HCT116 (cell line): ENCODE data around the gene GABPB1. TPM values are rescaled to one million over a fixed set of nuclear protein-coding genes. Genes with fewer than 3 reads are reported as not detected.

Source experiments
- ATAC-seq: fragments of 200-7000 bp; cut with Tn5 transposase; 2 replicates; pipeline ENCODE4 v1.9.1; 2020; ENCODE audit warnings: mild to moderate bottlenecking, moderate library complexity
- BruUV-seq: library from RNA; stranded (reverse); fragments of 400-500 nt; replicated peaks from 2 replicates; lab custom pipeline; 2021; lab: Mats Ljungman, UMichigan
- CTCF ChIA-PET: fragments of 300-600 bp; sonication (Branson Sonifier 250); formaldehyde crosslinking; loops from one replicate; lab custom pipeline; 2021; ENCODE audit warnings: antibody characterized with exemption; lab: Charles Lee
- POLR2A ChIA-PET: fragments of 300-600, 350-600 bp; sonication (Branson Sonifier 250); formaldehyde crosslinking; loops from one replicate; lab custom pipeline; 2021; ENCODE audit warnings: antibody characterized with exemption; lab: Charles Lee
- RAD21 ChIA-PET, 2 experiments: fragments of 300-600 bp; sonication (Branson Sonifier 250); formaldehyde crosslinking; loops; one replicate each; lab custom pipeline; 2023; ENCODE audit warnings: low total read pairs in 2 of 2; ENCODE audit not compliant: uncharacterized antibody in 2 of 2, unreplicated experiment in 2 of 2, low non-redundant PET in 1 of 2; lab: Charles Lee
- DNase-seq: peaks from one replicate; pipeline ENCODE4 v3.0.0-alpha.2; 2010; ENCODE audit warnings: low read depth, low spot score
- H2AFZ ChIP-seq: fragments of 200-600 bp; shearing (Covaris generic), sonication (generic); 2 replicates; pipeline ENCODE4 v1.6.1; 2017; ENCODE audit warnings: low read depth, mixed run types, mixed read lengths, antibody characterized with exemption, low read length; ENCODE audit not compliant: poor library complexity, severe bottlenecking
- H3K27ac ChIP-seq: 2 replicates; pipeline ENCODE4 v1.5.1; 2012; ENCODE audit warnings: low read depth, low read length
- H3K27me3 ChIP-seq: fragments of 200-600 bp; sonication (generic); 2 replicates; pipeline ENCODE4 v1.6.1; 2016; ENCODE audit warnings: mixed run types, low read length, mixed read lengths; ENCODE audit not compliant: insufficient read depth
- H3K36me3 ChIP-seq, 2 experiments: fragments of 200-500 bp in 1 of 2; fragments of 200-600 bp in 1 of 2; sonication (Bioruptor generic) in 1 of 2; sonication (generic) in 1 of 2; 2 replicates each; pipeline versions ENCODE4 v1.5.1 to v1.6.1; 2014 to 2016; ENCODE audit warnings: low read length in 2 of 2, inconsistent platforms in 1 of 2, mixed read lengths in 1 of 2, mixed run types in 1 of 2; ENCODE audit not compliant: insufficient read depth in 2 of 2, control insufficient read depth in 1 of 2
- H3K4me1 ChIP-seq, 2 experiments: fragments of 200-600 bp in 1 of 2; sonication (generic) in 1 of 2; 2 replicates each; pipeline versions ENCODE4 v1.5.1 to v1.6.1; 2012 to 2017; ENCODE audit warnings: low read length in 2 of 2, inconsistent platforms in 1 of 2, mild to moderate bottlenecking in 1 of 2, mixed read lengths in 1 of 2, mixed run types in 1 of 2, moderate library complexity in 1 of 2; ENCODE audit not compliant: insufficient read depth in 2 of 2, control insufficient read depth in 1 of 2
- H3K4me2 ChIP-seq: fragments of 200-600 bp; sonication (generic); 2 replicates; pipeline ENCODE4 v1.6.1; 2017; ENCODE audit warnings: mixed run types, low read length, mixed read lengths
- H3K4me3 ChIP-seq, 2 experiments: fragments of 200-600 bp in 1 of 2; sonication (generic) in 1 of 2; replicated peaks in 1 of 2; 2 replicates each; pipeline ENCODE4 v1.5.1; 2011 to 2016; ENCODE audit warnings: low read length in 2 of 2, control low read depth in 1 of 2, low read depth in 1 of 2, mild to moderate bottlenecking in 1 of 2, mixed read lengths in 1 of 2, mixed run types in 1 of 2
- H3K79me2 ChIP-seq: fragments of 200-600 bp; sonication (generic); 2 replicates; pipeline ENCODE4 v1.6.1; 2017; ENCODE audit warnings: mild to moderate bottlenecking, mixed run types, low read length, moderate library complexity, mixed read lengths; ENCODE audit not compliant: insufficient read depth
- H3K9ac ChIP-seq: fragments of 200-600 bp; sonication (generic); 2 replicates; pipeline ENCODE4 v1.6.1; 2016; ENCODE audit warnings: low read length, mixed read lengths
- H3K9me2 ChIP-seq: fragments of 200-600 bp; sonication (generic), shearing (Covaris generic); 2 replicates; pipeline ENCODE4 v1.6.1; 2017; ENCODE audit warnings: mixed run types, mild to moderate bottlenecking, moderate library complexity; ENCODE audit not compliant: insufficient read depth
- H3K9me3 ChIP-seq, 2 experiments: fragments of 200-500 bp in 1 of 2; fragments of 200-600 bp in 1 of 2; sonication (Bioruptor generic) in 1 of 2; sonication (generic) in 1 of 2; 2 replicates each; pipeline ENCODE4 v1.6.1; 2014 to 2017; ENCODE audit warnings: low read length in 2 of 2, mixed read lengths in 2 of 2, inconsistent platforms in 1 of 2, low read depth in 1 of 2, mild to moderate bottlenecking in 1 of 2, mixed run types in 1 of 2, moderate library complexity in 1 of 2; ENCODE audit not compliant: control insufficient read depth in 1 of 2, insufficient read depth in 1 of 2
- H4K20me1 ChIP-seq: fragments of 200-600 bp; sonication (generic), shearing (Covaris generic); 2 replicates; pipeline ENCODE4 v1.6.1; 2017; ENCODE audit warnings: mixed run types, mild to moderate bottlenecking, moderate library complexity; ENCODE audit not compliant: insufficient read depth
- CTCF ChIP-seq, 3 experiments: fragments of 200-600 bp in 1 of 3; sonication (generic) in 1 of 3; IDR thresholded peaks in 2 of 3; conservative IDR thresholded peaks in 1 of 3; 2 replicates each; pipeline ENCODE4 v1.5.1; 2012 to 2017; ENCODE audit warnings: low read depth in 2 of 3, low read length in 2 of 3, antibody characterized with exemption in 1 of 3, borderline replicate concordance in 1 of 3, control low read depth in 1 of 3, mild to moderate bottlenecking in 1 of 3, mixed read lengths in 1 of 3, mixed run types in 1 of 3, moderate library complexity in 1 of 3; ENCODE audit not compliant: insufficient read depth in 1 of 3
- JUND ChIP-seq: IDR thresholded peaks from 2 replicates; pipeline ENCODE4 v1.6.1; 2012
- POLR2A ChIP-seq: IDR thresholded peaks from 2 replicates; pipeline ENCODE4 v1.7.0; 2011; ENCODE audit warnings: borderline replicate concordance; ENCODE audit not compliant: insufficient read depth, insufficient read length; ENCODE audit errors: extremely low read depth
- RAD21 ChIP-seq: IDR thresholded peaks from 2 replicates; pipeline ENCODE4 v1.6.1; 2012; ENCODE audit warnings: low read depth, mild to moderate bottlenecking
- SIN3A ChIP-seq: IDR thresholded peaks from 2 replicates; pipeline ENCODE4 v1.6.1; 2012; ENCODE audit warnings: low read depth
- SP1 ChIP-seq: IDR thresholded peaks from 2 replicates; pipeline ENCODE4 v1.6.1; 2012; ENCODE audit warnings: low read depth
- TCF7L2 ChIP-seq: IDR thresholded peaks from 2 replicates; pipeline ENCODE4 v1.7.0; 2011; ENCODE audit warnings: borderline replicate concordance, inconsistent platforms; ENCODE audit not compliant: insufficient read depth, insufficient read length; ENCODE audit errors: extremely low read depth
- ZNF274 ChIP-seq: fragments of 200-500 bp; sonication (Bioruptor generic); IDR thresholded peaks from 2 replicates; pipeline ENCODE4 v1.6.1; 2014; ENCODE audit warnings: mild to moderate bottlenecking, low read depth, low read length, inconsistent platforms
- intact Hi-C: fragments of 100-400 bp; cut with micrococcal nuclease; formaldehyde crosslinking; loops from 2 replicates; pipeline ENCODE4 v1.10.0; 2022
- total RNA-seq: library from RNA; stranded (reverse); gene quantifications from one replicate; pipeline ENCODE4 v1.2.1, GENCODE V29; 2021; ENCODE audit not compliant: unreplicated experiment

The GABPB1 gene
- total RNA-seq, 1 experiment from 2014 or later: 20.1 TPM

- peaks cover 0 to 7% of the 10 kb centered on the region in 2 experiments; a peak in 1 of 4 replicates for H3K4me1 ChIP-seq
- H3K9me3 ChIP-seq: no peaks in the 10 kb centered on the region
- BruUV-seq: no TSS peak
- ChIA-PET CTCF (no interaction called here), POLR2A (no interaction called here), RAD21 (no interaction called here)
- H2AFZ ChIP-seq: no peak overlapping the region
- no peak for ATAC-seq
- no peak overlapping the region for H3K4me3 ChIP-seq
- H3K27me3 ChIP-seq: peaks cover 6% of the 10 kb centered on the region; the same call in 1 of the 2 replicates
- no peaks in the 10 kb centered on the region for H3K36me3 ChIP-seq
- no peak overlapping the region for H3K4me2 ChIP-seq
- no peaks in the 10 kb centered on the region for H4K20me1 ChIP-seq
- no peak for DNase-seq
- no peaks in the 10 kb centered on the region for H3K79me2 ChIP-seq
- TF ChIP-seq SP1 (no peak), JUND (no peak), SIN3A (no peak), POLR2A (no peak), CTCF (IDR thresholded peaks at IDR 0.05 in 2 of 3, conservative IDR thresholded peaks at IDR 0.05 in 1 of 3; ENCODE audit: borderline replicate concordance in 1 of 3, insufficient read depth in 1 of 3, low read depth in 2 of 3, low read length in 2 of 3) (no peak), RAD21 (no peak)
- H3K9ac ChIP-seq: no peak overlapping the region
- intact Hi-C loops: no loop called here
- H3K9me2 ChIP-seq: no peaks in the 10 kb centered on the region
- H3K27ac ChIP-seq: no peak overlapping the region
These were observed 92.5 kb downstream of the GABPB1 start for GRCh38 chr15:50262533-50262932.

GRCh38 chr15:50261981-50262380 is 93.0 kb downstream of the GABPB1 start:
- no peak for DNase-seq
- Histone ChIP-seq H3K9me3 (no peaks in the 10 kb centered on the region), H3K4me1 (peaks cover 0 to 13% of the 10 kb centered on the region in 2 experiments; a peak in 1 of 4 replicates), H3K27ac (no peak overlapping the region), H3K4me2 (no peak overlapping the region), H3K9ac (no peak overlapping the region), H3K9me2 (no peaks in the 10 kb centered on the region), H2AFZ (no peak overlapping the region), H3K36me3 (no peaks in the 10 kb centered on the region), H3K27me3 (peaks cover 6% of the 10 kb centered on the region; the same call in 1 of the 2 replicates), H3K79me2 (no peaks in the 10 kb centered on the region), H4K20me1 (no peaks in the 10 kb centered on the region), H3K4me3 (no peak overlapping the region)
- ATAC-seq: peak; percentile 82
- intact Hi-C loops: no loop called here
- POLR2A ChIA-PET: no interaction called here
- CTCF ChIA-PET: no interaction called here
- RAD21 ChIA-PET: no interaction called here
- TF ChIP-seq CTCF (IDR thresholded peaks at IDR 0.05 in 2 of 3, conservative IDR thresholded peaks at IDR 0.05 in 1 of 3; ENCODE audit: borderline replicate concordance in 1 of 3, insufficient read depth in 1 of 3, low read depth in 2 of 3, low read length in 2 of 3) (peak in 2 of 3 experiments; percentile 22 to 25; a peak in 2 of 6 replicates), JUND (no peak), TCF7L2 (no peak), ZNF274 (no peak)
- no TSS peak for BruUV-seq
